Inflammatory macrophage treated with lipopolysaccharide for 4 hours (primary cell): ENCODE results near the gene SOX8.
"Not testable (repeated sequence)": the region's sequence is repeated elsewhere in the genome, so short reads cannot be mapped to it uniquely, and the experiment has no call there.

Source experiments
- DNase-seq: peaks from one replicate; pipeline ENCODE4 v3.0.0-alpha.2; 2020

The SOX8 gene

DNA sequence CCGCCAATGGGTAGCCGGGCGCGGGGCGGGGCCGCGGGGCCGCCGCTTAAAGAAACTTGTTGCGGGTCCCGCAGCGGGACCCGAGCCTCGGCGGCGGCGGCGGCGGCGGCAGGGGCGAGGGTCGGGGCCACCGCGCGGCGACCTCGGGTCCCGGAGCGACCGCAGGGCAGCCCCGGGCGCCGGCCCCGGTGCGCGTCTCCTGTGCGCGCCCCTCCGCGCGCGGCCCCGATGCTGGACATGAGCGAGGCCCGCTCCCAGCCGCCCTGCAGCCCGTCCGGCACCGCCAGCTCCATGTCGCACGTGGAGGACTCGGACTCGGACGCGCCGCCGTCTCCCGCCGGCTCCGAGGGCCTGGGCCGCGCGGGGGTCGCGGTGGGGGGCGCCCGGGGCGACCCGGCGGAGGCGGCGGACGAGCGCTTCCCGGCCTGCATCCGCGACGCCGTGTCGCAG lies at the start of gene SOX8:
SOX8 (plus strand) TSS at position 76 of the 450 bp plus-strand sequence; CDS start at position 229, 153 bp downstream.
- no peak for DNase-seq

DNA sequence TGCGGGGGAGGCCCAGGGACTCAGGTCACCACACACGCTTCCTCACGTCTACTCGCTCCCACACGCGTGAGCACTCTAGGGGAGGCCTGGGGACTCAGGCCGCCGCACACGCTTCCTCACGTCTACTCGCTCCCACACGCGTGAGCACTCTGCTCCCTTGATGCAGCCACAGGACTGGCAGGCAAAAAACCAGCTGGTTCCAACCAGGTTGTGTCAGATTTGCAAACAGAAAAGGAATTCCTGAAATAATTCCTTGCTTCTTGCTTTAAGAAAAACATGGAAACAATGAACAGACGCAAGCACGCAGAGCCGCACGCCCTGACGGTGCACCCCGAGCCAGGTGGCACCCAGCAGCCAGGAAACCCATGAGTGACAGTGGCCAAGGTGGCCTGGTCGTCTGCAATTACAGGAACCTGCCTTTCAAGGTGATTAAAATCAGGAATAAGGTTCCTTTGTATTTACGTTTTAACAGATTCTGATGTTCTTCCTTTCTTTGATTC lies 48.7 kb upstream of the SOX8 start:
- DNase-seq = no peak

DNA sequence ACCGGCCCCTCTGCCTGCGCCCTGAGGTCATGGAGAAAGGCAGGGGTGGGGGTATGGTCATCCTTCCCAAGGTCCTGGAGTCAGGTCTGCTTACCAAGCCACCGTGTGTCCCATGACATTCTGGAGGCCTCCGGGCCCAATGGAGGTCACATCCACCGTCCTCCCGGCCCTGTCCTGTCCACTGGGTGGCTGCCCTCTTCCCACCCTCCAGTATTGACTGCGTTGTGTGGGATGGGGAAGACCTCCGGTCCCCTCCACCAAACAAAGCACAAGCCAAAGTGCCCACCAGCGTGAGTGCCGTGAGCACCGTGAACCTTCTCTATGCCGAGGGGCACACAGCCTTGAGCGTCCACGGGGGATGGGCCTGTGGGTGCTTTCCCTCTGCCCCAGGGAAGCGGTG lies 48.0 kb upstream of the SOX8 start:
- no peak for DNase-seq

DNA sequence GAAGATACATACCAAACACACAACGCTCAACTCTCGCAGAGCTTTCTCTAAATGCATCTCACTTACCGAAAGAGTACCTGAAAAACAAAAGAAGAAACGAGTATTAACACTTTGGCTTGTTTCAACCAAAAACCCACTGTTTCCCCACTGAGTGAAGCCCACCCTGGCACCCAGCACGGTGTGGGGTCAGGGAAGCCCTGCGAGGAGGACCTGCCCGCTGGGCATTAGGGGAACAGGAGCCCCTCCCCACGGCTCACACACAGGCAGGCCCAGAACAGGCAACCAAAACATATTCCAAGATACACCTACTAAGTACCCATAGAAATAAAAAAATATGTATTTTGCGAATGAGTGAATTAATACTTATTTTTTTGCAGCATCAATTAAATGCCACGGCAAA lies 47.4 kb upstream of the SOX8 start:
- DNase-seq = no peak

DNA sequence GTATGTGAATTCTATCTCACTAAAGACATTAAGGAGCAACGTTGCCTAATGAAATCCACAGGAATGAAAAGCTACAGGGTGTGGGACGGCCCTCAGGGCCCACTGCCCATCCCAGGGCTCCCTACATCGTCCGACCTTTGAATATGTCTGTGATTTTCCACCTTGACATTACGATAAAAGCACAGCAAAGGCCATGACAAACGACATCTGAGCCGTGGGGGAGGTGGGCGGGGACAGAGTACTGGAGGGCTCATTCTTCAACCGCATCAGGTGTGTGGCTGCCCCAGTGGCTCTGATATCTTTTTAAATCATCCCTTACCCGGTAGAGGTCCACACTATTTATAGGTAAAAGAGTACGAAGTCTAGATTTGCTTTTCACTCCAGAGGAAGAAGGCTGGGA lies 45.9 kb upstream of the SOX8 start:
- DNase-seq = no peak

DNA sequence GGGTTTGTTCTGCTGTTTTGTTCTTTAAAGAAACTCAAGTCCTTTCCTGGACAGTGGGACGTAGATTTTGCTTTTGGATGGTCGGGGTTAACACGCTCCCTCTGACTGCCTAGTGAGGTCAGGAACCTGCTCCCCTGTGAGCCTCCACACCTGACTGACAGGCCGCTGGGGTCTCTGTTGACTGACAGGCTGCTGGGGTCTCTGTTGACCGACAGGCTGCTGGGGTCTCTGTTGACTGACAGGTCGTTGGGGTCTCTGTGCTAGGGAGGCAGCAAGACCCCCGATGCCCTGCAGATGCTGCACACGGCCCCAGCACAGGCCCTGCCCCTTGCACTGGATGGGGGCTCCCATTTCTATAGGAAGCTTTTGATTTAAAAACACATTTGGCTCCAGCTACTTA lies 44.3 kb upstream of the SOX8 start:
- no peak for DNase-seq

DNA sequence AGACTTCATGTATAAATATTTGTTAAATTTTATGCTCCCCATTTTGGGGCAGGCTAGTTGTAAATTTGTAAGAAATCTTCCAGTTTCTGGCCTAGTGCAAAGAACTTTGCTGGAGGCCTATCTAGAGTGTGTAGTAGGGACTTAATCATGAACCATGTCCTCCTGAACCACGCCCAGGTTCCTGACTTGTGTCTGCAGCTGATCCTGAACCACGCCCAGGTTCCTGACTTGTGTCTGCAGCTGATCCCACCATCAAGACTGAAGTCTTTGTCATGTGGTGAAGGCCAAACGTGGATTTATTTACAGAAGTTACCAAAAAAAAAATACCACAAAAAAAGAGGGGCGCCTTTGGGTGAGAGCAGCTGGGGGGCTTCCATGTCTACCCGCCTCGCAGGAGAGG lies 43.8 kb upstream of the SOX8 start:
- no peak for DNase-seq

DNA sequence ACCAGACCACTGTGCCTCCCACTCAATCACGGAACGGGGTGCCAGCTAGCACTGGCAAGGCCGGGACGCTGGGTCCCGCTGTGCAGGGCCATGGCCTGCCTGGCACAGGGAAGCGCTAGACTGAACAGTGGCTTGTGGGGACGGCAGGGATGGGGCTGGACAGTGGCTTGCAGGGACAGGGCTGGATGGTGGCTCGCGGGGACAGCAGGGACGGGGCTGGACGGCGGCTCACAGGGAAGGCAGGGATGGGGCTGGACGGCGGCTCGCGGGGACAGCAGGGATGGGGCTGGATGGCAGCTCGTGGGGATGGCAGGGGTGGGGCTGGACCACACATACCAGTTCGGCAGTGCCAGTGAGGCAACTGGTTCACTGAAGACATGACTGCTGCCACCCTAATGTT lies 43.4 kb upstream of the SOX8 start:
- no peak for DNase-seq

DNA sequence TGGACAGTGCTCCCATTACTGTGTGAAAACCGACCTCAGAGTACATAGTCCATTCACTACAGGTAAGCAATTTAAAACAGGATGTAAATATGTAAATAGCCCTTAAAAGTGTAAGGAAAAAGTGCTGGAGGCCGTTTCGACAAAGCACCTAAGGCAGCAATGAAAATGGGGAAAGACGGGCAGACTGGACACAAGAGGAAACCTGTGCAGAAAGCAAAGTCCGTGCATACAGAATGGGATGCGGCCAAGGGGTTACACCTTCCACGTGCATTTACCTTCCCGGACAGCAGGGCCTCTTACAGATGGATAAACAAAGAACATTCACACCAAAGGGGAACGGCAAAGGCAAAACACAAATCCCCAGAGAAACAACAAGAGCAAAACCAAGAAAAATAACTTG lies 42.8 kb upstream of the SOX8 start:
- DNase-seq = no peak

GRCh38 chr16:939311-939710 lies 42.3 kb upstream of the SOX8 start:
- no peak for DNase-seq

GRCh38 chr16:939941-940340 lies 41.6 kb upstream of the SOX8 start:
- no peak for DNase-seq

- DNase-seq = no peak
Measured at GRCh38 chr16:942436-943060, 39.0 kb upstream of the SOX8 start.

GRCh38 chr16:943971-944370 lies 37.6 kb upstream of the SOX8 start:
- no peak for DNase-seq

DNA sequence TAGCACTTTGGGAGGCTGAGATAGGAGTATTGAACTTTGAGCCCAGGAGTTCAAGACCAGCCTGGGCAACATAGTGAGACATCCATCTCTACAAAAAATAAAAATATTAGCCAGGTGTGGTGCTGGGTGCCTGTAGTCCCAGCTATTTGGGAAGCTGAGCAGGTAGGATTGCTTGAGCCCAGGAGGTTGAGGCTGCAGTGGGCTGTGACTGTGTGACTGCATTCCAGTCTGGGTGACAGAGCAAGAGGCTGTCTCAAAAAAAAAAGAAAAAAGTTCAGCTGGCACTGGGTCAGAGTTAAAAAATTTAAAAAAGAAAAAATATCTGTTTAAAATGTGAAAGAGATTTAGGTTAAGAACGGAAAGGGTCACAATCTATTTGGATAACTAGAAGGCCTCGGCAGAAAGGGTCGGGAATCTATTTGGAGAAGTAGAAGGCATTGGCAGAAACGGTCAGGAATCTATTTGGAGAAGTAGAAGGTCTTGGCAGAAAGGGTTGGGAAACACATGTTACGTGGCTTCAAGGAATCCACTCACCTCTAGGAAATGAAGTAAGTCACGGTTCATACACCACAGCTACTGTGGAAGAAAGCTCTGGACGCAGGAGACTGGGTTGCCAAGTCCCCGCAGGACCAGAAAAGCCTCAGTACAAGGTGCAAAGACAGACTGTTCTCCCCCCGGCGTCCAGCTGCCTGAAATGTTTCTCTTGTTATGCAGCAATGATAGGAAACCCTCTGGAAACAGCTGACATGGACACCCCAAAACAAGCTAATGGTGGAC lies 36.1 kb upstream of the SOX8 start:
- DNase-seq = no peak

DNA sequence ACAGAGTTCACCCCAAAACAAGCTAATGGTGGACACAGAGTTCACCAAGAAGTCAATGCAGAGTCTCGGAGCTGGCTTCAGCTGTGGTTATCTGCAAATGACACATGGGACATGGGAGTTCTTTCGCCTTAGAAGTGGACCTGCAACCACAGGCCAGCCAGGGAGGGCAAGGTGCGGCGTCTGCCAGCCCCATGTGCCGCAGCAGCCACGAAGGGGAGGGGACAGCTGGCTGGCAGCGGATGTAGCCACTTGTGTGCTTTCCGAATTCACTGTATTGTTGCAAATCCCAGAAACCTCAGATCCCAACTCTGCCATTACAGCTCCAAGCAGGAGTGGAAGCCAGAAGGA lies 35.5 kb upstream of the SOX8 start:
- DNase-seq = no peak

GRCh38 chr16:947255-947921 lies 34.2 kb upstream of the SOX8 start:
- DNase-seq = no peak

DNA sequence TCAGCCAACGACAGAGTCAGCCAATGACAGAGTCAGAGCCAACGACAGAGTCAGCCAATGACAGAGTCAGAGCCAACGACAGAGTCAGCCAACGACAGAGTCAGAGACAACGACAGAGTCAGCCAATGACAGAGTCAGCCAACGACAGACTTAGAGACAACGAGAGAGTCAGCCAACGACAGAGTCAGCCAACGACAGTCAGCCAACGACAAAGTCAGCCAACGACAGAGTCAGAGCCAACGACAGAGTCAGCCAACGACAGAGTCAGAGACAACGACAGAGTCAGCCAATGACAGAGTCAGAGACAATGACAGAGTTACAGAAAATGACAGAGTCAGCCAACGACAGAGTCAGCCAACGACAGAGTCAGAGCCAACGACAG lies 33.7 kb upstream of the SOX8 start:
- DNase-seq = not testable (repeated sequence)

GRCh38 chr16:948767-949166 lies 32.8 kb upstream of the SOX8 start:
- DNase-seq = not testable (repeated sequence)

GRCh38 chr16:950733-951573 lies 30.6 kb upstream of the SOX8 start:
- not testable (repeated sequence) for DNase-seq

GRCh38 chr16:951660-952301 lies 29.8 kb upstream of the SOX8 start:
- DNase-seq = no peak

- DNase-seq = no peak
Measured at GRCh38 chr16:952321-952720, 29.2 kb upstream of the SOX8 start.

DNA sequence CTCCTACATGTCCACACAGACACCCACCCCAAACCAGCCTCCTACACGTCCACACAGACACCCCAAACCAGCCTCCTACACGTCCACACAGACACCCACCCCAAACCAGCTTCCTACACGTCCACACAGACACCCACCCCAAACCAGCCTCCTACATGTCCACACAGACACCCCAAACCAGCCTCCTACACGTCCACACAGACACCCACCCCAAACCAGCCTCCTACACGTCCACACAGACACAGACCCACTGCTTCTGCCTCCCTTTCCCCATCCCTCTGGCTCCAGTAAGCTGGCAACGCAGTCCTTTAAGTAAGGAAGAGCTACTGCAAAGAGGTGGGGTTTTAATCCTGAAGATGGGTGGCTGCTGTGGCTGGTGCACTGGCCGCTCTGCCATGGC lies 27.8 kb upstream of the SOX8 start:
- DNase-seq = not testable (repeated sequence)

DNA sequence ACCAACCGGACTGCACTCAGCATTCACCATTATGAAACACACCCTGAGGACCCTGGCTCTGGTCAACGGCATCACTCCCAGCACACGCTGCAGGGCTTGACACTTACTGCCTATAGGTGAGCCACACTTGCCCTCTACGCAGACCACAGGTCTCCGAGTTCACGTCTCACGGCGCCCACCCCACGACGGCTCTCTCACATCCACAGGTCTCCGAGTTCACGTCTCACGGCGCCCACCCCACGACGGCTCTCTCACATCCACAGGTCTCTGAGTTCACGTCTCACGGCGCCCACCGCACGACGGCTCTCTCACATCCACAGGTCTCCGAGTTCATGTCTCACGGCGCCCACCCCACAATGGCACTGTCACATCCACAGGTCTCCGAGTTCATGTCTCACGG lies 25.8 kb upstream of the SOX8 start:
- DNase-seq = not testable (repeated sequence)
